HEK293 (cell line): ENCODE measurements around the gene IFITM1.
"Not testable (repeated sequence)": the region's sequence is repeated elsewhere in the genome, so short reads cannot be mapped to it uniquely, and the experiment has no call there.

Source experiments
- CTCF ChIA-PET: fragments of 350-600 bp; formaldehyde crosslinking; extraction: SDS; loops from one replicate; lab custom pipeline; 2021; ENCODE audit warnings: antibody characterized with exemption; lab: Yijun Ruan, JAX
- POLR2A ChIA-PET: fragments of 300-600 bp; formaldehyde crosslinking; extraction: SDS; loops from one replicate; lab custom pipeline; 2020; ENCODE audit warnings: antibody characterized with exemption, inconsistent platforms; lab: Yijun Ruan, JAX
- H3K27ac ChIP-seq: fragments of 200-500 bp; sonication (Bioruptor generic); 2 replicates; pipeline ENCODE4 v1.5.1; 2014; ENCODE audit warnings: low read depth, low read length, control low read depth, inconsistent platforms; ENCODE audit errors: extremely low read depth
- H3K36me3 ChIP-seq, 2 experiments: fragments of 200-500 bp in 1 of 2; sonication (Bioruptor generic) in 1 of 2; 1 replicate in 1 of 2; 2 replicates in 1 of 2; pipeline ENCODE4 v1.5.1; 2014 to 2017; ENCODE audit warnings: inconsistent platforms in 2 of 2, low read length in 2 of 2; ENCODE audit not compliant: control insufficient read depth in 2 of 2, insufficient read depth in 1 of 2
- H3K4me1 ChIP-seq: fragments of 200-500 bp; sonication (Bioruptor generic); 2 replicates; pipeline ENCODE4 v1.5.1; 2014; ENCODE audit warnings: mild to moderate bottlenecking, low read length, inconsistent platforms; ENCODE audit not compliant: control insufficient read depth, insufficient read depth
- H3K4me3 ChIP-seq: 2 replicates; pipeline ENCODE4 v1.5.1; 2011; ENCODE audit warnings: low read depth, mild to moderate bottlenecking, control low read depth, low read length, moderate library complexity
- H3K9me3 ChIP-seq: fragments of 200-500 bp; sonication (Bioruptor generic); 2 replicates; pipeline ENCODE4 v1.5.1; 2014; ENCODE audit warnings: low read depth, low read length, inconsistent platforms; ENCODE audit not compliant: control insufficient read depth, insufficient read depth
- PRDM1 ChIP-seq: fragments of 450-650 bp; formaldehyde crosslinking; IDR thresholded peaks from 2 replicates; pipeline ENCODE4; 2016; ENCODE audit warnings: missing biosample characterization, missing genetic modification characterization
- ZFHX2 ChIP-seq: fragments of 450-650 bp; formaldehyde crosslinking; conservative IDR thresholded peaks from 2 replicates; pipeline ENCODE4 v1.5.1; 2016; ENCODE audit warnings: missing biosample characterization, missing genetic modification characterization
- ZNF121 ChIP-seq: fragments of 450-650 bp; formaldehyde crosslinking; IDR thresholded peaks from 2 replicates; pipeline ENCODE4 v1.5.1; 2016; ENCODE audit warnings: missing biosample characterization, missing genetic modification characterization
- ZSCAN18 ChIP-seq: fragments of 450-650 bp; formaldehyde crosslinking; IDR thresholded peaks from 2 replicates; pipeline ENCODE4 v1.5.1; 2016; ENCODE audit warnings: missing biosample characterization, missing genetic modification characterization
- TF ChIP-seq, protein P1 (sequence below): fragments of 450-650 bp; formaldehyde crosslinking; IDR thresholded peaks from 2 replicates; pipeline ENCODE4 v1.5.1; 2016; ENCODE audit warnings: missing biosample characterization, missing genetic modification characterization
- TF ChIP-seq, protein P2 (sequence below): fragments of 450-650 bp; formaldehyde crosslinking; IDR thresholded peaks from 2 replicates; pipeline ENCODE4 v1.5.1; 2016; ENCODE audit warnings: missing biosample characterization, missing genetic modification characterization

Gene IFITM1

DNA sequence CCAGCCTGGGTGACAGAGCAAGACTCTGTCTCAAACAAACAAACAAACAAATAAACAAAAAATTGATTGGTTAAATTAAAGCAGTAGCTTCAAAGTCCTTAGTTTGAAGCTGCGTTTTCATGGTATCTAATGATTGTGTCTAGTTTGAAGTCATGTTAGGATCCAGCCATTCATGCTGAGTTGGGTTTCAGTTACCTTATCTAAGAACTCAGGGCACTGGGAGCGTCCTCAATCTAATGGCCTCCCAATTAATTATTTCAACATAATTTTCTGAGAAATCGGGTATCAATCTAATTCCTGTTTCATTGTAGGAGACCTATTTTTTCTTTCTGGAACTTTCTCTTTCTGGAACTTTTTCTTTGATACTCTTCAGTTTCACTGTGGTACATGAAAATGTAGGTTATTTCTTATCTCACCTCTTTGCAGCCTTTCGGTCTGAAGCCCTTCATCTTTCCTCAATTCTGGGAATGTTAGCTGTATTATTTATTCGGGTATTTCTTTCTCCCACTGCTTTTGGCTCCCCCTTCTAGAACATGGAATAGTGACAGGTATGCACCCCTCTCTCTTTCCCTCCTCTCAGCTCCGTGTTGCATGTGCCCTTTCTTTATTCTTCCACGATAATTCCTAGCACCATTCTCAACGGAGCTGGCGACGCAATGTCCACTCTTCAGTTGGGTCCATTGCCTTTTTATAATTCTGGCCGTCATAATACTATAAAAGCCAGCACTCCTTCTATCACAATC, 31.2 kb downstream of the IFITM1 start:
- Histone ChIP-seq H3K36me3 (no peaks in the 10 kb centered on the region), H3K27ac (no peak overlapping the region), H3K4me3 (no peak overlapping the region), H3K9me3 (no peaks in the 10 kb centered on the region), H3K4me1 (no peaks in the 10 kb centered on the region)
- ChIA-PET CTCF (interaction anchor here (0.7 kb wide), 1 partner anchor 15 kb away, joined by 6 read pairs; no protein-coding TSS in a partner anchor), POLR2A (interaction anchor here (1.3 kb wide), 1 partner anchor 11 kb away, joined by 3 read pairs; no protein-coding TSS in a partner anchor)
- TF ChIP-seq PRDM1 (tag by site-specific recombination) (0 out of 2 replicates have a peak, but pooled peaks have one; percentile 34), ZSCAN18 (no peak)

GRCh38 chr11:346529-346928, 32.7 kb downstream of the IFITM1 start:
- H3K9me3 ChIP-seq: no peaks in the 10 kb centered on the region
- no peak overlapping the region for H3K4me3 ChIP-seq
- H3K4me1 ChIP-seq: no peaks in the 10 kb centered on the region
- ChIA-PET CTCF (interaction anchor here (0.6 kb wide), 1 partner anchor 21 kb away, joined by 3 read pairs; no protein-coding TSS in a partner anchor), POLR2A (no interaction called here)
- H3K36me3 ChIP-seq: no peaks in the 10 kb centered on the region
- no peak overlapping the region for H3K27ac ChIP-seq
- TF ChIP-seq, protein P1, sequence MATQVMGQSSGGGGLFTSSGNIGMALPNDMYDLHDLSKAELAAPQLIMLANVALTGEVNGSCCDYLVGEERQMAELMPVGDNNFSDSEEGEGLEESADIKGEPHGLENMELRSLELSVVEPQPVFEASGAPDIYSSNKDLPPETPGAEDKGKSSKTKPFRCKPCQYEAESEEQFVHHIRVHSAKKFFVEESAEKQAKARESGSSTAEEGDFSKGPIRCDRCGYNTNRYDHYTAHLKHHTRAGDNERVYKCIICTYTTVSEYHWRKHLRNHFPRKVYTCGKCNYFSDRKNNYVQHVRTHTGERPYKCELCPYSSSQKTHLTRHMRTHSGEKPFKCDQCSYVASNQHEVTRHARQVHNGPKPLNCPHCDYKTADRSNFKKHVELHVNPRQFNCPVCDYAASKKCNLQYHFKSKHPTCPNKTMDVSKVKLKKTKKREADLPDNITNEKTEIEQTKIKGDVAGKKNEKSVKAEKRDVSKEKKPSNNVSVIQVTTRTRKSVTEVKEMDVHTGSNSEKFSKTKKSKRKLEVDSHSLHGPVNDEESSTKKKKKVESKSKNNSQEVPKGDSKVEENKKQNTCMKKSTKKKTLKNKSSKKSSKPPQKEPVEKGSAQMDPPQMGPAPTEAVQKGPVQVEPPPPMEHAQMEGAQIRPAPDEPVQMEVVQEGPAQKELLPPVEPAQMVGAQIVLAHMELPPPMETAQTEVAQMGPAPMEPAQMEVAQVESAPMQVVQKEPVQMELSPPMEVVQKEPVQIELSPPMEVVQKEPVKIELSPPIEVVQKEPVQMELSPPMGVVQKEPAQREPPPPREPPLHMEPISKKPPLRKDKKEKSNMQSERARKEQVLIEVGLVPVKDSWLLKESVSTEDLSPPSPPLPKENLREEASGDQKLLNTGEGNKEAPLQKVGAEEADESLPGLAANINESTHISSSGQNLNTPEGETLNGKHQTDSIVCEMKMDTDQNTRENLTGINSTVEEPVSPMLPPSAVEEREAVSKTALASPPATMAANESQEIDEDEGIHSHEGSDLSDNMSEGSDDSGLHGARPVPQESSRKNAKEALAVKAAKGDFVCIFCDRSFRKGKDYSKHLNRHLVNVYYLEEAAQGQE (tag by site-specific recombination): no peak
- 0 out of 2 replicates have a peak, but pooled peaks have one; percentile 38 for TF ChIP-seq ZNF121
- TF ChIP-seq, protein P2, sequence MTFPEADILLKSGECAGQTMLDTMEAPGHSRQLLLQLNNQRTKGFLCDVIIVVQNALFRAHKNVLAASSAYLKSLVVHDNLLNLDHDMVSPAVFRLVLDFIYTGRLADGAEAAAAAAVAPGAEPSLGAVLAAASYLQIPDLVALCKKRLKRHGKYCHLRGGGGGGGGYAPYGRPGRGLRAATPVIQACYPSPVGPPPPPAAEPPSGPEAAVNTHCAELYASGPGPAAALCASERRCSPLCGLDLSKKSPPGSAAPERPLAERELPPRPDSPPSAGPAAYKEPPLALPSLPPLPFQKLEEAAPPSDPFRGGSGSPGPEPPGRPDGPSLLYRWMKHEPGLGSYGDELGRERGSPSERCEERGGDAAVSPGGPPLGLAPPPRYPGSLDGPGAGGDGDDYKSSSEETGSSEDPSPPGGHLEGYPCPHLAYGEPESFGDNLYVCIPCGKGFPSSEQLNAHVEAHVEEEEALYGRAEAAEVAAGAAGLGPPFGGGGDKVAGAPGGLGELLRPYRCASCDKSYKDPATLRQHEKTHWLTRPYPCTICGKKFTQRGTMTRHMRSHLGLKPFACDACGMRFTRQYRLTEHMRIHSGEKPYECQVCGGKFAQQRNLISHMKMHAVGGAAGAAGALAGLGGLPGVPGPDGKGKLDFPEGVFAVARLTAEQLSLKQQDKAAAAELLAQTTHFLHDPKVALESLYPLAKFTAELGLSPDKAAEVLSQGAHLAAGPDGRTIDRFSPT: no peak
- TF ChIP-seq, all 188 proteins: peak for 1

GRCh38 chr11:349270-349954, 35.6 kb downstream of the IFITM1 start:
- ChIA-PET CTCF (interaction anchor here (0.7 to 1.3 kb wide), 4 partner anchors 11 to 99 kb away, joined by 3 to 7 read pairs (median 5); no protein-coding TSS in a partner anchor), POLR2A (interaction anchor here (0.9 kb wide), 1 partner anchor 56 kb away, joined by 3 read pairs; no protein-coding TSS in a partner anchor)
- not testable (repeated sequence) for H3K9me3 ChIP-seq, H3K4me3 ChIP-seq, H3K27ac ChIP-seq, H3K36me3 ChIP-seq, H3K4me1 ChIP-seq

GRCh38 chr11:350033-350722, 36.3 kb downstream of the IFITM1 start:
- H3K4me1 ChIP-seq, H3K9me3 ChIP-seq, POLR2A ChIA-PET, H3K36me3 ChIP-seq, H3K27ac ChIP-seq, H3K4me3 ChIP-seq, CTCF ChIA-PET: not testable (repeated sequence)
- TF ChIP-seq ZFHX2 (tag by site-specific recombination): 0 out of 2 replicates have a peak, but pooled peaks have one; percentile 14
